Activated naive CD4-positive, alpha-beta T cell treated with Interleukin-2 at 50 U/mL for 16 hours (primary cell): ENCODE measurements around the gene FEN1.

ENCODE experiments used
- DNase-seq: peaks from one replicate; pipeline ENCODE4 v3.0.0-alpha.2; 2020

FEN1 gene

DNA sequence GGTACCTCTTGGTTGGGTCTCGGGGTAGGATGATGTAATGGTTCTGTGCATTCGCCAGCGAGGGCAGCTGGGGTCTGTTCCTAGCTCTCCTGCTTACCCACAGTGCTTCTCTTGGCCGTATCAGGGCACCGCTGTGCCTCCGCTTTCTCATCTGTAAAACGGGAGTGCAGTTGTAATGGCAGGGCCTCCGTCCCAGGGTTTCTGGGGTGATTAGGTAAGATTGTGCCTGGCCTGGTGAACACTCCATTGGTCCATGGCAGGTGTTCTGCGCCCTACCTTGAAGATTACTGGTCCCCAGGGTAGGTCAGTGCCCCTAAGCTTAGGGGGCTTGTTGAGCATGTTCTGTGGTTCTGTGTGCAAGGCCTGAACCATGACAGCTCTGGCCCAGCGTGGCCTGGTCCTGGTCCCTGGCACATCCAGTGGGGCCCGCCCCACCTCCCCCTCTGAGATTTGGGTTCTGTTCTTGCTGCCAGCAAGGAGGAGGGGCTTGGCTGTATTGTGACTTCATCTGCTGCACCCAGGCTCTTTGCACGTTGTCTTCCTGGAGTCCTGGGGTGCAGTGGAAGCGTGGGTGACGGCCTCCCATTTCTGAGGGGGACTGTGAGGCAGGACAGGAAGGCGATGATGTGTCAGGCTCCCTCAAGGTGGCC lies 35.4 kb upstream of the FEN1 start:
- no peak for DNase-seq

DNA sequence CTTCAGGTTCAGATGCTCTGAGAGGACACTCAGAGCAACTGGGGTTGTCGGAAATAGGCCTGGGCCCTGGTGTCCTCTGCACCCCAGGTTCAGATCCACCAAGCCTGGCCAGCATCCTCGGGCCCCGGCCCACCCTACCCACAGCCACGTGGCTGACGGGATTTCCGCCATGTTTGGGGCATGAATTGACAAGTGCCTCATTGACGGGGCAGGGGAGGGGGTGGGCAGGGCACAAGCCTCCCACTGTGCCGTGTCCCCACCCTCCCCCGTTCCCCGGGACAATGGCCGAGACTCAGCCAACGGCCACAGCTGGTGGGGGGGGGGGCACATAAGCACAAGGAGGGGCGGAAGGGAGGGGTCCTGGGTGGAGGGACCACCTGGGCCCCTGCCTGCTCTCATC lies 31.8 kb upstream of the FEN1 start:
- no peak for DNase-seq

DNA sequence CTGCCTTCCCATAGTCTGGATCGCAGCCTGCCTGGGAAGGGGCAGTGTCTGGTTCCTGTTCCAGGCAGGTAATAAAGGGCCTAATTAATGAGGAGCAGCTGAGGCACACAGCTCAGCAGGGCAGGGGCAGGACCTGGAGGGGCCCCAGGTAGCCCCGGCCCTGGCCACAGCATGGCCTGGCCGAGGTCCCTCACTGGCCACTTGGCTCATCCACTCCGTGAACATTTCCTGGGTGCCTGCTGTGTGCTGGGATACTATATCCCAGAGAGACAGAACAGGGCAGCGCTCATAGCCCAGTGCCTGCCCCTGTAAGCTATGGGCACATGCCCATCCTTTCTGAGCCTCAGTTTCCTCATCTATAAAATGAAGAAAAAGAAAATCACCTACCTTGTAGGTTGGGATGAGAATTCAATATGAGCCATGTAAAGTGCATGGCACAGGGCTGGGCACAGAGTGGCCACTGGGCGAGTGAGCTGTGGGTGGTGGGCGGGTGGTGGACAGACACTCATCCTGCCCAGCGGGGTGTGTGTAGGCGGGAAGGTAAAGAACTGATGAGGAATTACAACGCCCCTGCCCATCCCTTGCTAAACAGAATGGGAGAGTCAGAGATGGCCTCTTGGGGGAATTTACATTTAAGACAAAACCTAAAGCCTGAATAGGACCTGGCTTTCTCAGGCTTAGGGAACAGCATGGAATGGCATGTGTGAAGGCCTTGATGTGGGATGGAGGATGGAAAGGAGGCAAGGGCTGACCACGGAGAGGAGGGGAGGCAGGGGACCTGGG lies 31.1 kb upstream of the FEN1 start:
- no peak for DNase-seq

DNA sequence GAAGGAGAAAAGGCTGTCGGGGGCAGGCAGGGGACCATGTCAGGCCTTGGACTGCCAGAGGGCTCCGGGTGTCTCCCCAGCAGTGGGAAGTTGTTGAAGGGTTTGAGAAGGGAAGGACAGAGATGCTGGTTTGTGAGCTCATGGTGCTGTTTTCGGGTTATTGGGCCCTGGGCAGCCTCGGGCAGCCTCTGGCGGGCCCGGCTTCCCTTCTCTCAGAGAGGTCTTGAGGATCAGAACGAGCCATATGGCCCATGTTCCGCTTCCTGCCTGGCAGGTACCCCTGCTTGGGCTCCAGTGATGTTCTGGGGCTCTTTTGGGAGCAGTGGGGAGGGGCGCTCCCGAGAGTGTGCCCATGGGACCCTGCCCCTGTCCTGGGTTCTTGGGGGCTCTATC lies 30.5 kb upstream of the FEN1 start:
- DNase-seq = no peak

DNA sequence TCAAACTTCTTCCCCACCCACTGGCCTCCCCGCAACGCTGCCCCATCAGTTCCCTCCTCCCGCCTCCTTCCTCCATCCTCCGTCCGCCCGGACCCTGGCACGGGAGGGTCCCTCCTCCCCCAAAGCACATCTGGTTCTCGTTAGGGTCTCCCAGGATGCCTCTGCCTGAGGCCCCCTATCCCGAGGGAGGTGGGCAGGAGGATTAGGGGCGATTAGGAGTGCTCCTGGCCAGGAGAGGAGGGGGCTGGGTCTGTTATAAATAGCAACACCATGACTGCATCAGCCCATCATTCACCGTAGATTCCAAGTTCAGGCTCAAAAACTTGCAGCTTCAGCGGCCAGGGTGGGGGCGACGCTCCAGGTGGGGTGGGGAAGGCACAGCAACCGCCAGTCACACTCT lies 29.9 kb upstream of the FEN1 start:
- DNase-seq = no peak

DNA sequence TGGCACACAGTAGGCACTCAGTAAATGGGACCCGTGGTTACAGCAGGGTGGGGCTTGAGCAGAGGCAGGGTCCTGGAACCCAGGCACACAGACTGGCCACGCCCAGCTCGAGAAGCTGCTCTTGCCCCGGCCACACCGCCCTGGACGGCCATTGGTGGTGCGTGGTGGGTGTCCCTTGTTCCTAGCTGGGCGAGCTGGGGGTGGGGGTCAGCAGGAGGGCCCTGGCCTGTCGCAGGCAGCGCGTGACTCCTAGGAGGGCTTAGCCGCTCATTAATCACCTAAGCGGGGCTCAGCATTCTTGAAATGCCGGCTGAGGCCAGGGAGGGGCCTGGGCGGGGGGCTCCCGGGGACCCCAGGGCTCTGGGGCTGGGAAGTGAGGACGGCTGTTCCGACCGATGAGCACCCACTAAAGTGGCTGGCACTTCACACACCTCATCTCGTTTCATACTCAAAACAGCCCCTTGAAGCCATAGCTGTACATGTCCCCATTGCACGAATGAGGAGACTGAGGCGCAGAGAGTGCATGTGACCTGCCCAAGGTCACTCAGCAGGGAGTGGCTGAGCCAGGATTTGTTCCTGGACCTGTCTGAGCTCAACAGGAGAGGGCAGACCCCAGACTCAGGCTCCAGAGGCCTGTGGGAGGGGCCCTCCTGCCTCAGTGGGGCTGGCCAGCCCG lies 28.6 kb upstream of the FEN1 start:
- no peak for DNase-seq

DNA sequence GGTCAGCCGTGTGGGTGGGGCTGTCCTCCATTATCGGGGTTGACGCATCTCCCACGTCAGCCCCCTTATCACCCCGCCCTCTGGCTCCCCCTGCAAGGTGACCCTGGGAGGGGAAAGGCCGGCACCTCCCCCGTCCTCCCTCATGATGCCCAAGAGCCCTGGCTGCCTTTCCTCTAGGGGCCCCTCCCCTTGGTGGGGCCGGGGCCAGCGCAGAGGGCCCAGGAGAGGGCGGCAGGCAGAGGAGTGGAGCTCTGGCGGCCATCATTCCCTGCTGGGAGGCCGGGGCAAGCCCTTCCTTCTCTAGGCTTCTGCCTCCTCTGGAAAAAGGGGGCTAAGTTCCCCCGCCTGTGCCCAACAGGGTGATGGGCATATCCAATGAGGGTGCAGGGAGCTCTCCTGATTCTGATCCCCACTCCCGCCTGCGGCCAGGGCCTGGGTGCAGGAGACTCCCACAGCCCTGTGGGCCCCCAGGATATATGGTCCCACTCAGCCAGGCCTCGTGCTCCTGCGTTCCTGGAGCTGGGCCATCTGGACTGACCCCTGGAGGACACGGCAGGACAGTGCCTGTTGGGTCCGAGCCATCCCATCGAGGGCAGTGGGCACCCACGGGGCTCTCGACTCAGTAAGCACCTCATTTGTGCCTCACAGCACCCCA lies 28.0 kb upstream of the FEN1 start:
- no peak for DNase-seq

DNA sequence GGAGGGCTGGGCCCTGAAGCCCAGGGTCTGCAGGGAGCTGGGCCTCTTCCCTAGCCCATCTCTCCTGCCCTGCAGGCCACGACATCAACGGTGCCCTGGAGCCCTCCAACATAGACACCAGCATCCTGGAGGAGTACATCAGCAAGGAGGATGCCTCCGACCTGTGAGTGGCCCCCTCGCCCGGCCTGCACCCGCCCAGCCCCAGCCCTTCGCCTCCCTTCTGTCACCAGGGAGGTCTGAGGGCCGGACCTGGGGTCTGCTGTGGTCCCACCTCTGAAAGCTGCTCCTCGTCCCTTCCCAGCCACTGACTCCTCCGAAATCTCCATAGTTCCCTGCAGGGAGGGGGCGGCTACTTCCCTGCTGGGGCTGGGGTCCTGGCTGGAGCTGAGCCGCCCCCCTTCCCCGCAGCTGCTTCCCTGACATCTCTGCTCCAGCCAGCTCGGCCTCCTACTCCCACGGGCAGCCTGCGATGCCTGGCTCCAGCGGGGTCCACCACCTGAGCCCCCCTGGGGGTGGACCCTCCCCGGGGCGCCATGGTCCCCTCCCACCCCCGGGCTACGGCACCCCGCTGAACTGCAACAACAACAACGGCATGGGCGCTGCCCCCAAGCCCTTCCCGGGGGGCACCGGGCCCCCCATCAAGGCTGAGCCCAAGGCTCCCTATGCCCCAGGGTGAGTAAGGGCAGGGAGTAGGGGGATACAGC lies 27.0 kb upstream of the FEN1 start:
- DNase-seq = no peak

DNA sequence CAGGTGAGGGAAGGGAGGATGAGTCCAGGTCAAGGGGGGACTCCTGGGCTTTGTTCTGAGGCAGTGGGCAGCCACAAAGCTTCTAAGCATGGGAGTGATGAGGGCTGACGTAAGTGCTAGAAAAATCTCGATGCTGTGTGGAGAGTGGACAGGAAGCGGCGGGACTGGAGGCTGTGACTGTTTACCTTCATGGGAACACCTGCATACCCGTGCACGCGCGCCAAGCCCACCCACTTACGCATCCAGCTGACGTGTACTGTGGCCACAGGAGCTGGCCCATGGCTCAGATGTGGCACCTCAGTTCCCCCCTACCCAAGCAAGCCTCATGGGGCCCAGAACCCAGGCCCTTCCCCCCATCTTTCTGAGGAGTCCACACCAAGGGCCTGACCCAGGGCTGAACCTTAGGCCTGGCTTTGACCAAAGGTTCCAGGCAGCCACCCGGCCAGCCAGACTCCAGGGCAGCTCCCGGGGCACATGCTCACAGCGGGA lies 26.3 kb upstream of the FEN1 start:
- no peak for DNase-seq

DNA sequence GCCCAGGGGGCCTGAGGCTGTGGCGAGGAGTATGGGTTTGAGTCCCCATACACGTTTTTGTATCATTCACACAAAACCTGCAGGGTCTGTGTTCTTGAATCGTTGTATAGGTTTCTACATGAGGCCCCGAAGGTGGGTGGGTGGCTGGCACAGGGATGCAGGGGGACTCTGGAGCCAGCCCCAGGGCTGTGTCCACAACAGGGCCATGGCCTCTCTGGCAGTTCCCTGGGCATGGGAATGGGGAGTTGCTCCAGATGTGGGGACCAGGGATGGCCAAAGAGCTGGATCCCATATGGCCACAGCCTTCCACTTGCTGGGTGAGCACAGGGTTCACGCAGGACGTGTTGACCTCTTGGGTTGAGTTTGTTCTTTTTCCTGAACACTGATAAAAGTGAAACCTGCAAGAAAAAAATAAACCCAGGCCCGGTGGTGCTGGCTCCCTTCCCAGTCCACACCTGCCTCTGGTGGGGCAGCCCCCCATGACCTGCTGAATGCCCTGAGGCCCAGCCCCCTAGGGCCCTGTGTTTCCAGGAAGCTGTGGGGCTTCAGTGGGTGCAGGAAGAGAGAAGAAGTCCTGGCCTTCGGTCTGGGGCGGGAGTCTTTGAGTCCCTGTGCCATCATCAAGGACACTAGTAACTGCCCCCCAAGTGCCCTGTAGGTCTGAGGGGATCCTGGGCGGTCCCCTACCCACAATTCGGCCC lies 24.2 kb upstream of the FEN1 start:
- no peak for DNase-seq

DNA sequence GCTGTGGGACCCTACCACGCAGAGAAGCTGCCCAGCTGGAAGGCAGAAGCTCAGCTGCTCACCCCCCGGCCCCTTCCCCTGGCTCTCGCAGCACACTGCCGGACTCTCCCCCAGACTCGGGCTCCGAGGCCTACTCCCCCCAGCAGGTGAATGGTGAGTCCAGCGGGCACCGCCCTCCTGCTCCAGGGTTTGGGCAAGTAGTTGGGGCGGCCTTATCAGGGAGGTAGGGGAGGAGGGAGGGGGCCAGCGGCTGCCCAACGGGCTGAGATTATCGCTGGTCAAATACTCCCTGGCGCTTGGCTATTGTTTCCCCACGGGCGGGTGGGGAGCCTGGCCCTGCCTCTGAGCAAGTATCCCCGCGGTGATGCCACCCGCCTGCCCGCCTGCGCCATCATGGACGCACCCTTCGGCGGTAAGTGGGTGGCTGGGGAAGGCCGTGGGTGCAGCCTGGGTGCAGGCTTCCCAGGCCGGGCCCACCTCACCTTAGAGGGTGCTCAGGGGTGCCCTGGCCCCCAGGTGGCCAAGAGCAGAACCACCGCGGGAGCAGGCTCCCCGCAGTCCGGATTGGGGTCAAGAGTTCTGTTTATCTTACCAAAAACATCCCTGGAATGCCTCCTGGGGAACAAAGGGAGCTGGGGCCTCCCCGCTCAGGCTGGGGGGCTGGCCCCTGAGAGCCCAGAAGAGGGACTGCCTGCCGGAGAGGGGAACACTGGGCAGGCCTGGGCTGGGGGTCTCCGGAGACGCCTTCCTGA lies 23.4 kb upstream of the FEN1 start:
- DNase-seq = no peak

DNA sequence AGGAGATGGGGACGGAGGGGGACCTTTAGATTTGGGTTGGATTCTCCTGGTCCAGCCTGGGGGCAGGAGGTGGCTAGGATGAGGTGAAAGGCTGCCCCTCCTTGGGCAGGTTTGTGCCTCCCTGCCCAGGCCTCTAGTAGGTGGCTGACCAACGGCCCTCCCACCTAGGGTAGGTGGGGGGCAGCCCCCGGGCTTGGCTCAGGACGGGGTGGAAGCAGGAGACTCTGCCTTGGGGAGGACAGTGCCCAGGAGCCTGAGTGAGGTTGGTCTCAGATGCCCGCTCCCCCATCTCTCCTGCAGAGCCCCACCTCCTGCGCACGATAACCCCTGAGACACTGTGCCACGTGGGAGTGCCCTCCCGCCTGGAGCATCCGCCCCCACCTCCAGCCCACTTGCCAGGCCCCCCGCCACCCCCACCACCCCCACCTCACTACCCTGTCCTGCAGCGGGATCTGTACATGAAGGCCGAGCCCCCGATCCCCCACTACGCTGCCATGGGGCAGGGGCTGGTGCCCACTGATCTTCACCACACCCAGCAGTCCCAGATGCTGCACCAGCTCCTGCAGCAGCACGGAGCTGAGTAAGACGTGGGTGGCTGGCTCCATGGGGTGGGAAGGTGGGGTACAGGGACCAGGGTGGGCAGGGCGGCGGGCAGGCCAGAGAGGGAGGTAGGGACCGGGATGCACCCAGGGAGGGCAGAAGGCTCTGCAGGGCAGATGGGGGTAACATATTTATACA lies 22.6 kb upstream of the FEN1 start:
- DNase-seq = no peak

DNA sequence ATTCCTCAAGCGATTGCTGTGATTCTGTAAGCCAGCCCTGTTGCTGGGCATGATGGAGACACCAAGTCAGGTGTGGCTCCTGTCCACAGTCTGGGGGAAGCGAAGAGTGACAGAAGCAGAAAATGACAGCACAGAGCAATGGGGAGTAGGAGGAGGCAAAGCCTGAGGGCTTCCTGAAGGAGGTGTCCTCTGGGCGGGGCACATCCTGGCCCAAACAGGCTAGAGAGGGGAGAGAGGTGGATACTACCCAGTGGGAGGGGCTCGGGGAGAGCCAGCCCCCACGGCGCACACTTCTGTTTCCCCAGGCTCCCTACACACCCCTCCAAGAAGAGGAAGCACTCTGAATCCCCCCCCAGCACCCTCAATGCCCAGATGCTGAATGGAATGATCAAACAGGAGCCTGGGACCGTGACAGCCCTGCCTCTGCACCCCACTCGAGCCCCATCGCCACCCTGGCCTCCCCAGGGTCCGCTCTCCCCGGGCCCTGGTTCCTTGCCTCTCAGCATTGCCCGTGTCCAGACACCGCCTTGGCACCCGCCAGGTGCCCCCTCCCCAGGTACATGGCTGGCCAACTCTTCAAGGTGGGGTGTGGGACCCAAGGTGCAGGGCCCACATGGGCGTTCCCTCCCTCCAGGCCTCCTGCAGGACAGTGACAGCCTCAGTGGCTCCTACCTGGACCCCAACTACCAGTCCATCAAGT lies 21.4 kb upstream of the FEN1 start:
- no peak for DNase-seq

DNA sequence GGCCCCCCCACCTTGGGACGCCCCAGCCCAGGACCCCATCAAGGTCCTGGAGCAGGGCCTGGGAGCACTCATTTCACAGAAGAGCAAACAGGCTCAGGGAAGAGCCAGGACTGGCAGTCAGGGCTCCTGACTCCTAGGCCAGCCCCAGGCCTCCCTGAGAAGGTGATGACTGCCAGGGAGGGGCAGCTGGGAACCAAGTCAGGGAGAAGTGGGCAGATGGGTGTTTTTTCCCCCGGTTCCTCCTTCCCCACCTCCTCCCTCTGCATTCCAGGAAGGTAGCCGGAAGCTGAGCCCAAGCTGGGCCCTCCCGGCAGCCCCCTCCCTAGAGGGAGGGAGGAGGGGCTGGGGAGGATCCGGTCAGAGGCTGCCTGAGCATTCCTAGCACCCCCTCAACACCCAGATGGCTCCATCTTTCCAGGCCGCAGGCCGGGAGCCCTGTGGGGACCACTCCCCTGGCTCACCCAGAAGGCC lies 20.7 kb upstream of the FEN1 start:
- no peak for DNase-seq

DNA sequence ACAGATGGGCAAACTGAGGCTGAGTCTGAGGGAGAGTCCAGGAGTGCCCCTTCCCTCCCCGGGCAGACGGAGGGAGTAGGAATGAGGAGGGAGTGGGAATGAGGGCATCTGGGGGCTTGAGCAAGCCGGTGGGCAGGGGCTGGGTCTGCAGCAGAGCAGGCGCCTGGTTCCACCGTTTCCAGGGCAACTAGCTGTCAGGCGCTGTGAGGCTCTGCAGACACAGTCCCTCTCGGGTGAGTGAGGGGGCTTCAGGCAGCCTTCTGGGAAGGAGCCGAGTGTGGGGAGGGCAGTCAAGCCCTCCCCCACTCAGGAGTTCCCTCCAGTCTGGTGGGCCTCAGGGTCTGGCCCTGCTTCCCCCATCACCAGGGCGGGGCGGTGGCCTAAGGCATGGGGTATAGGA lies 19.4 kb upstream of the FEN1 start:
- DNase-seq = no peak

DNA sequence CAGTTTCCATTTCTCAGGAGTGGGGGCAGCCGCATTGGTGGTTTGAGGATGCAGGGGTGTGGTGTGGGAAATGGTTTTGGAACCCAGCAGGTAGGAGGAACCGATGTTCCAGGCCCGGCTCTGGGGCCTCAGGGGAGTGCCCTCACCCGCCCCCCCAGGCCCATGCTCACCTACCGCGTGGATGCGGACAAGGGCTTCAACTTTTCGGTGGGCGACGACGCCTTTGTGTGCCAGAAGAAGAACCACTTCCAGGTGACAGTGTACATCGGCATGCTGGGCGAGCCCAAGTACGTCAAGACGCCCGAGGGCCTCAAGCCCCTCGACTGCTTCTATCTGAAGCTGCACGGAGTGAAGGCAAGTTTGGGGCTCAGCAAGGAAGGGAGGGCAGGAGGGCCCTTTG lies 18.9 kb upstream of the FEN1 start:
- DNase-seq = no peak

DNA sequence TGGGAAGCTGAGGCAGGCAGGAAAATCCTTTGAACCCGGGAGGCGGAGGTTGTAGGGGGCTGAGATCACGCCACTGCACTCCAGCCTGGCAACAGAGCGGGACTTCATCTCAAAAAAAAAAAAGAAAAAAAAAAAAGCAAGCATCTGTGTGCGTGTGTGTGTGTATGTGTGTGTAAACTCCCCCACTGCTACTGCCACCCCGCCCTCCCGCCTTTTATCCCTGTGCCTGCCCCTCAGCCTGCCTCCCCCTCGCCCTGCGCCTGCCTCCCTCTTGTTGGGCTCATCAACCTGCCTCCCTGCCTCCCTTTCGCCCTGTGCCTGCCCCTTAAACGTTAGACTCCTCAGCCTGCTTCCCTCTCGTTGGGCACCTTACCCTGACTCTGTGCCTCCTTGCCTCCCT lies 18.3 kb upstream of the FEN1 start:
- DNase-seq = no peak

DNA sequence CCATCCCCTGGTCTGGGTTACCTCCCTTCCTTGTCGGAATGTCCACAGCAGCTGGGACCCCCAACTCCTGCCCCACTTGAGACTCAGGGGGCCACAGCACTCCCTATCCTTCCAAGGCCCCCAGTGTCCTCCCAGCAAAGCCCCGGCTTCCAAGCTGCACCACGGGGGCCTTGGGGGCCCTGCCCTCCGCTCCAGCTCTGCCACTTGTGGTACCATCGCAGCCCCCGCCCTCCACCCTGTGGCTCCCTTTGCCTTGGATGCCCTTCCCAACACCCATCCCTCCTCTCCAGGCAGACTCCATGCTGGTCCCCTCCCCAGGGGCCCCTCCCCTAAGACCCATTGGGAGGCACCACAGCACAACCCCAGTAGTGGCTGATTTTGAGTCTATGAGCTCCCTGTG lies 17.6 kb upstream of the FEN1 start:
- no peak for DNase-seq

DNA sequence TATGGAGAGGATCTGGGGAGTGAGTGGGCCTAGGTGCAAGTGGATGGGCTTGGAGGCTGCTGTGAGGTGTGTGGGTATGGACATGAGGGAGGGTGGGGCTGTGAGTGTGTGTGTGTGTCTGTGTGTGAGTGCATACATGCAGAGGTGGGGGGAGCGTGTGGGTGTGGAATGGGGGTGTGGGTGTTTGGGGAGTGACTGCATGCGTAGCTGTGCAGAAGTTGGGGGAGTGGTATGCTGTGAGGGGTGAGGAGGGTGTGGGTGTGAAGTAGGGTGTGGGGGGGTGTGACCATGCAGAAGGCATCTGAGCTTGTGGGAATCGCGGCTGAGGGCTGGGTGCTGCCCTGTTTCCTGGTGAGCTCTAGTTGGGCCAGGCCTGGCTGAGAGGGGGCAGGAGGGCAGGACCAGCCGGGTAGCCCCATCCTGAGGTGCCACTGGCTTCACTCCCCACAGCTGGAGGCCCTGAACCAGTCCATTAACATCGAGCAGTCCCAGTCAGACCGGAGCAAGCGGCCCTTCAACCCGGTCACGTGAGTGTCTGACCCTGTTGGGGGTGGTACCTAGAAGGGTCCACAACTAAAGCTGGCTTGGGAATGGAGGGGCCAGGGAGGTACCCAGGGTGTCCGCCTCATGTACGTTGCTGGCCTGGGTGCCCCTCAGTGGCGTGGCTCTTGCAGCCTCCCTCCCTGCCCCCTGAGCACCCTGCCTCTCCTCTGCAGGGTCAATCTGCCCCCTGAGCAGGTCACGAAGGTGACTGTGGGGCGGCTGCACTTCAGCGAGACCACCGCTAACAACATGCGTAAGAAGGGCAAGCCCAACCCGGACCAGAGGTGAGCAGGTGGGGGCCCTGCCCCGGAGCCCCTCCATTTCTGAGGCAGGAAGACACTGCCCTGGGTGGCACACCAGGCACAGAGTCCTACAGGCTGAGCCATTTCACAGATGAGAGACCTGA lies 16.8 kb upstream of the FEN1 start:
- no peak for DNase-seq
